NCI-H2171 treated with DMSO at 0.1 percent for 48 hours (cell line): ENCODE results near the gene SMIM15.
A peak's percentile ranks its signal among the peaks of the same experiment; 100 is the strongest.

Experiments used
- DNase-seq: peaks from one replicate; lab custom pipeline; 2025; lab: John Stamatoyannopoulos, UW

SMIM15 gene

GRCh38 chr5:61159836-61160235, 2.4 kb downstream of the SMIM15 start:
- no peak for DNase-seq

DNA sequence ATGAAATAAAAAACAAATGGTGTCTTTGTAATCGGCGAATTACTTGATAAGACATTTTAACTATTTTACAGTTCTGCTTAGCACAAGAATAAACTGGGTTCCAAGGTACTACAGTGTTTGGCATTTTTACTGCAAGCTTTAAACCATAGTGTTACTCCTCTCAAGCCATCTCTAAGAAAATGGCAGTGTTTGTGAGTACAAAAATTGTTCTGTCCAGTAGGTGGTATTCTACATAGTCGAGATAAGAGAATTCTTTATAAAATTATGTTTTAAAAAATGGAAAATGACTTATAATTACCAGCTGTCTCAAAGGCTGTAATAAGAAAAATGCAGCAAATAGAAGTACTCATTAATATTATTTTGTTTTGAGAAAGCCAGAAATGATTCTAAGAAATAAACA, 3.2 kb downstream of the SMIM15 start:
- no peak for DNase-seq

GRCh38 chr5:61151893-61152292, 10.4 kb downstream of the SMIM15 start:
- no peak for DNase-seq

- no peak for DNase-seq
These were observed 13.8 kb downstream of the SMIM15 start for GRCh38 chr5:61148515-61148914.

GRCh38 chr5:61142811-61143210, 19.5 kb downstream of the SMIM15 start:
- no peak for DNase-seq

DNA sequence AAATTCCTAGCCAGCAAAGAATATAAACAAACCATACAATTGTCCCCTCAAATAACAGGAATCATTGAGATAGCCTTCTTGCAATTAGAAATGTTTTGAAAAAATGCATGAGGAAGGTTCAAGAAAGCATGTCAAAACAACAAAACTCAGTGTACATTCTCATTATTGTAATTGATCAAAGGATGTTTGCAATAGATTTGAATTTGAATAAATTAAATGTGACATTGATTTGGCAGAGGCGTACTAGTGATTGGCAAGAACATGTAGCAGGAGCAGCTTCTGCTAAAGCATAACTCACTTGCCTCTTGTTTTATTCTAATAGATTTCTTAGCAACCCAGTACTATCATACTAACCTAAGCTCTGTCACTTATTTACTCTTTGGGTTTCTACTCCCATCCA, 19.9 kb downstream of the SMIM15 start:
- DNase-seq: no peak

GRCh38 chr5:61141801-61142200, 20.5 kb downstream of the SMIM15 start:
- no peak for DNase-seq

DNA sequence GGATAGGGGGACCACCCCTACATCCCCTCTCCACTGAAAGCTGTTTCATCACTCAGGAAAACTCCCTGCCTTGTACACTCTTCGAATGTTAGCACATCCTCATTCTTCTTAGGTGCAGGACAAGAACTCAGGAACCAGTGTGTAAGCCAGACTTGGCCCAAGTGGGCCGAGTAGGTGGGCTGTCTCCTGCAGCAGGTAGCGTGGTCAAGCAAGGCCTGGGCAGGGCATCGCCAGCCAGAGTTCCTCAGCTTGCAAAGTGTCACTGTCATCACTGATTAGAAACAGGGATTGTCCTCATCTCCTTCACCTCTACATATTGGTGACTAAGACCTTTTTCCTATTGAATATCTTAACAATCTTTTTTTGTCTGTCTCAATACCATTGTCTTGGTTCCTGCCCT, 22.3 kb downstream of the SMIM15 start:
- DNase-seq: no peak

- no peak for DNase-seq
These were observed 23.0 kb downstream of the SMIM15 start for GRCh38 chr5:61139094-61139873.

- DNase-seq: no peak
These were observed 24.4 kb downstream of the SMIM15 start for GRCh38 chr5:61137835-61138234.

GRCh38 chr5:61132559-61132958, 29.7 kb downstream of the SMIM15 start:
- no peak for DNase-seq

- peak; percentile 6 for DNase-seq
These were observed 32.0 kb downstream of the SMIM15 start for GRCh38 chr5:61130289-61130688.

GRCh38 chr5:61123145-61123544, 39.1 kb downstream of the SMIM15 start:
- DNase-seq: no peak

GRCh38 chr5:61120534-61120933, 41.7 kb downstream of the SMIM15 start:
- no peak for DNase-seq

GRCh38 chr5:61119066-61119465, 43.2 kb downstream of the SMIM15 start:
- no peak for DNase-seq

- no peak for DNase-seq
These were observed 46.3 kb downstream of the SMIM15 start for GRCh38 chr5:61115968-61116367.

DNA sequence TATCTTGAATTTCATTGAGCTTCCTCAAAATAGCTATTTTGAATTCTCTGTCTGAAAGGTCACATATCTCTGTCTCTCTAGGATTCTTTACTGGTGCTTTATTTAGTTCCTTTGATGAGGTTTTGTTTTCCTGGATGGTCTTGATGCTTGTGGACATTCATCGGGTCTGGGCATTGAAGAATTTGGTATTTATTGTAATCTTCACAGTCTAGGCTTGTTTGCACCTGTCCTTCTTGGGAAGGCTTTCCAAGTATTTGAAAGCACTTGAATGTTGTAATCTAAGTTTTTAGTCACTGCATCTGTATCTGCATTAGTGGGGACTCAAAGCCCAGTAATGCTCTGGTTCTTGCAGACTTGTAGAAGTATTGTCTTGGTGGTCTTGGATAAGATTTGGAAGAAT, 47.8 kb downstream of the SMIM15 start:
- DNase-seq: no peak
